Posterior cingulate gyrus (tissue), 11 donors: Measurements from ENCODE around the gene NDUFAF4.
A peak's percentile ranks its signal among the peaks of the same experiment; 100 is the strongest.
"Not testable (repeated sequence)": the region's sequence is repeated elsewhere in the genome, so short reads cannot be mapped to it uniquely, and the experiment has no call there.

Experiments
- DNase-seq, 10 donors: peaks; one replicate each; pipeline versions ENCODE4 v3.0.0 to v3.0.0-alpha.2; 2020 to 2021; ENCODE audit warnings: mixed read lengths in 3 of 10
- intact Hi-C: fragments of 100-400 bp; cut with DNase I; formaldehyde crosslinking; loops from one replicate; pipeline ENCODE4 v1.15.1; 2023

Gene NDUFAF4

DNA sequence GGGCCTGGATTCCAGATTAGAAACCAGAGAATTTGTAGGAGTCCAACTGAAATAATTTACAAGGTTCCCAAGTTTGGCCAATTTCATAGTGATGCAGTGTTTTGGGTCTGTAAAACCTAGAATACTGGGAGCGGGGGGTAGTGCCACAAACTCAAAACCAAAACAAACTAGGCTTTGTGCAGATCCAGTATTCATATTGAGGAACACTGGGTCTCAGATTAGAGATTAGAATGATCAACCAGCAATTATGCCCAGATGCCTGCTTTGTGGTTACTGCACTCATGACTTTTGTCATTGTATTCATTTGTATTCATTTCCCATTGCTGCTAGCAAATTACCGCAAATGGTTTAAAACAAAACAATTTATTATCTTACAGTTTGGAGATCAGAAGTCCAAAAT, 3.2 kb upstream of the NDUFAF4 start:
- intact Hi-C loops = loop anchor here (2.0 kb wide), 1 partner anchor 22 kb away; no protein-coding TSS in a partner anchor

DNA sequence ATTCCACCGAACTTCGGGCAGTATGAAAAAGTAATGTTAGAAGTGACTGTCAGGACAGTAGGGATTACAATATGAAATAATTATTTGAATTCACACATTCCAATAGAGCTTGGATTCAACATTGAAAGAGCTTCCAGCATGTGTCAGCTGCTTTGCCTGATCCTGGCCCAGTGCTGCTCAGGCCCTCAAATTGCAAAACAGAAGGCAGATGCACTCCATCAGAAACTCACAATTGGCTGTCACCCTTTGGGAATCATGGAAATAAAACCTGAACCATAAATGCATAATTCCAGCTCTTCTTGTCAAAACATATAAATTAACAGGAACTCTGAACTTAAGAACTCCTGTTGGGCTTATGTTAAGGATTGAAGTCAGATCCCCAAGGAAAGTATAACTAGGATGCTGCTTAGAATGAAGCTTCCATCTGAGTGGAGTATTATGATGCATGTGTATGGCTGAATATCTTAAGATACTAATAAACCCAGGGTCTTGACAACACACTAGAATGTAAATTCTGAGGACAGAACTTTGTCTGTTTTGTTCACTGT, 1.8 kb upstream of the NDUFAF4 start:
- intact Hi-C loops = loop anchor here (2.0 to 5.0 kb wide), 3 partner anchors 159 to 377 kb away; partner anchors contain the start of gene UFL1

More for the DNA sequence above, 3.2 kb upstream of the NDUFAF4 start:
- no peak for DNase-seq

DNA sequence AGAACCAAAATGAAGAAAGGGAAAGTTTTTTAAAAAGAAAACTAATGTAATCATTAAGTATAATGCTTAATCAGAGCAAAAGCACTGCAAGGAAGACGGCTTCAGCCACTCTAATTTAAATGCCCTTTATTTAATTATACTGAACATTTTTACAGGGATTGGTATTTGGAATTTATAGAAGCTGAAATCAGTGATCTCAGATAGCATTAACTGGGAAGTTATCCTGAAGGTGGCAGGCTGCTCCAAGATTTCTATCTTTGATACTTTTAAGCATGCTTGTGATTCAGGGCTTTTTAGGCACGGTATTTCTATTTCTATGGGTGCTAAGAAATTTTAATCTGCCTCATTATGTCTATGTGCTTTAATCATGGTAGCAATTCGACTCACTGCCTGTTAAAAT, 1.3 kb upstream of the NDUFAF4 start:
- DNase-seq = peak in 2 of 10 donors; percentile 35 to 57
- intact Hi-C loops = loop anchor here (2.0 to 5.0 kb wide), 3 partner anchors 160 to 377 kb away; partner anchors contain the start of gene UFL1

More for the DNA sequence above, 1.8 kb upstream of the NDUFAF4 start:
- DNase-seq = peak in 1 of 10 donors; percentile 61

DNA sequence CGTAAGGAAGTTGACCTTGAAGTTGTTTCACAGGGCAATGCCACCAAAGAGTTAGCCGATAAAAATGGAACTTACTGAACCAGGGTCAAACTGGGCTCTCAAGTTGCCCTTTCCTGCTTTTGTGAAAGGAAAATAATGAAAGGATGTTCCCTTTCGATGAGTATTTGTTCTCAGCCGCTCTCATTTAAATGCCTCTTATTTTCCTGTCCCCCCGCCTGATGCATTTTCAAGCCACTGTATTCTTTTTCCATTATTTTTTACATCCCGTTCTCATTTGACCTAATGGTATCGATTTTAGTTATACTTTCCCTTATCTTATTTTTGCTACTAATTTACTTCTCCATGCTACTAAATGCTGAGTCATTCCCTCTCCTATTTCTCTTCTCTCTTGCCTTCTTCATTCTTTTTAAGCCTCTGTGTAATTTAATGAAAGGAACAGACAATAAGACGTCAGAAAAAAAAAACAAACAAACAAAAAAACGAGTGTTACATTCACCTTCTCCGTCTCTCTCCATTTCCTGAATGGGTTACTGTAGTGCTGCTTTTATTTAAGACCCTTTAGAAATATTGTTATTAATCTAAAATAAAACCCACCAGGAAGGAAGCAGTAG, 655 bp upstream of the NDUFAF4 start:
- intact Hi-C loops = loop anchor here (2.0 to 5.0 kb wide), 3 partner anchors 160 to 376 kb away; partner anchors contain the start of gene UFL1
- DNase-seq = no peak

DNA sequence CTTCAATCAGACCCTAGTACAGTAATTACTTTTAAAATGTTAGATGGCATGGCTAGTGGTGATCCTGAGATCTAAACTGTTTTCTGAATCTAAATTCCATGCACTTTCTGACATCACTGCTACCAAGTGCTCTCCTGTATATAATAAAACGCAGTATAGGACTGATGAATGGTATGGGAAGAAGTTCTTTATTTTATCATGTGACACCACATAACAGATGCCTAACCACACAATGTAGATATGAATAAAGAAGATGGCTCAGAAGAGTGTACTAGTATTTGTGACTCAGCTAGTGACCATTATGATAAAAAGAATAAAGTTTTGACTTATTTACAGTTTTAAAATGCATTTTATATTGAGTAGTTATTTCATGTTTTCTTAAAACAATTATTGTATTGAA, 8.5 kb downstream of the NDUFAF4 start:
- intact Hi-C loops = no loop called here

DNA sequence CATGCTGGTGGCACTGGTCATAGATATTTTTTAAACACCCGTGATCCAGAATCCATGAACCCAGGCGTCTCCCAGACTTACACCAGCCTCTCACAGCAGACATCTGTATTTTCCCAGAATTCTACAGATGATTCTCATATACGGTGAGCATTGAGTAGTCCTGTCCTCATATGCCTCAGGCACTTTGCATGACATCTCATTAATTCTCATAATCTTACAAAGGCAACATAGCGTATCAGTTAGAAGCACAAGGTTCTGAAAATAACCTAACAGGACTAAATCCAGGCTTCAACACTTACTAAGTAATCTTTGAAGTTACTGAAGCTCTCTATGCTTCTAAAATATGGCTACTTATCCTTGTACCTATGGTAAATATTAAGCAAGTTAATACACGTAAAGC, 8.9 kb downstream of the NDUFAF4 start:
- intact Hi-C loops = no loop called here
- DNase-seq = no peak

More for the DNA sequence above, 8.5 kb downstream of the NDUFAF4 start:
- DNase-seq = no peak

DNA sequence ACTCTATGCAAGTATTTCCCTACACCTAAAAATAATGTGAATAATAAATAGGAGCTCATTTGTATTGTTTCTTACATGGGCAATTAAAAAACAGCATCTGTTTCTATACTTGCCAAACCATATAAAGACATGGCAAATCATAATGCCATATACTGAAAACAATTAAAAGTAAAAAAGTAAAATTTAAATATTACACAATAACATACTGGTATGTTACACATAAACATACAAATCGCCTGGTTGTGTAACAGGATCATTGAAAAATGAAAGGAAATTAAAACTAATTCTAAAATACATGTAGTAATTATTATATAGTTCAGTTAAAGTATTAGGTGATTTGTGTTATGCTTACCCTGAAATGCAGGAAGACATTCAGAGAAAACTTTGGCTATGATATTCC, 11.2 kb downstream of the NDUFAF4 start:
- intact Hi-C loops = no loop called here
- DNase-seq = no peak

DNA sequence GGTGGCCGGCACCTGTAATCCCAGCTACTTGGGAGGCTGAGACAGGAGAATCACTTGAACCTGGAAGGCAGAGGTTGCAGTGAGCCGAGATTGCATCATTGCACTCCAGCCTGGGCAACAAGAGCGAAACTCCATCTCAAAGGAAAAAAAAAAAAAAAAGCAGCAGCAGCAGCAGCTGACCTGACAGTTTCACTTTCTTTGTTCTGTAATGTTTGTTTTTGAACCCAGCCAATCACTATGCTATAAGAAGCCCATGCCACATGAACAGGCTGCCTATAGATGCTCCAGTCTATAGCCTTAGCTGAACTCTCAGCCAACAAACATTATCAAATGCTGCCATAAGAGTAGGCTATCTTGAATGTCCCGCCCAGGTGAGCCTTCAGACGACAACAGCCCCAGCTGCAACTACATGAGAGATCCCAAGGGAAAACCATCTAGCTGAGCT, 12.5 kb downstream of the NDUFAF4 start:
- DNase-seq, intact Hi-C loops: not testable (repeated sequence)

DNA sequence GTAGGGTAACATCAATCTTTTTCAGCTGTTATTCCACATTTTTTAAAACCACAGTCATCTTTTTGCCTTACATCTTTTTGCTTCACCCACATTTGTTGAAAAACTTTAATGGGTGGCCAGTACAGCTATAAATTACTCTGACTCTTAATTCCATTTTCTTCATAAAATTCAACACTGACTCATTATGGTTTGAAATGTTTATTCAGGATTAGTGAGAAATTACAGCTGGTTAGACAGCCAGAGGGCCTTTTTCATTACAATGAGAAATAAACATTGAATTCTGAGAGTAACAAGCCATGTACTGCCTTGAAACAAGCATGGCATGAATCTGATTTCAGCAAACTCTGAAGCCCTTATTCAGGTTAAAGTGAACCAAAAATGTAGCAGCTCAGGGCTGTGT, 19.5 kb downstream of the NDUFAF4 start:
- DNase-seq = no peak

DNA sequence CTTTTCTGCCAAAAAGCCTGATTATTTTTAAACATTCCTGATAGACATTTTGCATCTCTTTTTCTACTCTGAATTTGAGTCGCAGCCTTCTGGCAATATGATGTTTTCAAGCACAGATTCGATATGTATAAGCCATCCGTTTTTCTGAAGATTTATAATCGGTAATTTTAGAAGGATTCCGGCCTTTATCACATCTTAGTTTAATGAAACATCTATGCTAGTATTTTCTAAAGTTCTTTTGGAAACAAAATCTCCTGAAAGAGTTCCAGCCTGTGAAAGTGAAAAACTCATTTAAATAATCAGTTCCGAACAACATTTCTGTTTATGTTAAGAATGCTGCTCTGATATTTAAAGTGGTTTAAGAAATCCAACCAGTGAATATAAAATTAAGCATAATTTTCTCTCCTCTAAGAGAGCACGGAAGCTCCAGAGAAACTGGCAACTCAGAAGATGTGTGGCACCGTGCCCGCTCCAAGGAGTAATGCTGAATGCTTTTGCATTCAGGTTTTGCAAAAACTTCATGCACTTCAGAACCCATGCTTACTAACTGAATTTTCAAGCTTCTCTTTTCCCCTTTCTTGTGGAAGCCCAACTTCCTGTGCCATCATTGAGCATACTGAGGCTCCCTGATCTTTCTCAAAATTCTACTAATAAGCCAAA, 20.7 kb downstream of the NDUFAF4 start:
- peak in 9 of 10 donors; percentile 20 to 93 (median 76) for DNase-seq
- intact Hi-C loops = loop anchor here (5.0 kb wide), 1 partner anchor 250 kb away; no protein-coding TSS in a partner anchor

More for the DNA sequence above, 19.5 kb downstream of the NDUFAF4 start:
- intact Hi-C loops = loop anchor here (5.0 kb wide), 1 partner anchor 251 kb away; no protein-coding TSS in a partner anchor

DNA sequence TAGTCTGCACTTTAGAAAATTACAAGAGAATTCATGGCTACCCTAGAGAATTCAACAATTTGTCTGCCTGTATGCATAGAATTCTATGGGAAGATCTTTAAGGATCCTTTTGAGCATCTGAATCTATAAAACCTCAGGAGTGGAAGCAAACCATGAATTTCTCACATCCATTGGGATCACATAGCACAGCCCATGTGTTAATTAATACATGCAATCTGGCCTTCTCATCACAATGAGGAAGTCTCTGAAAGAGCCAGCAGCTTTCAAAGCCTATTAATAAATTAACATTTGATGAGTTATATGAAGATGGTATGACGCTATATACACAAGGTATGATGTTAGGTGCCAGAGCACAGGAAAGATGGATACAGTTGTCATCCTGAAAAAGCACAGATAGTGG, 24.7 kb downstream of the NDUFAF4 start:
- intact Hi-C loops = no loop called here
- DNase-seq = no peak

DNA sequence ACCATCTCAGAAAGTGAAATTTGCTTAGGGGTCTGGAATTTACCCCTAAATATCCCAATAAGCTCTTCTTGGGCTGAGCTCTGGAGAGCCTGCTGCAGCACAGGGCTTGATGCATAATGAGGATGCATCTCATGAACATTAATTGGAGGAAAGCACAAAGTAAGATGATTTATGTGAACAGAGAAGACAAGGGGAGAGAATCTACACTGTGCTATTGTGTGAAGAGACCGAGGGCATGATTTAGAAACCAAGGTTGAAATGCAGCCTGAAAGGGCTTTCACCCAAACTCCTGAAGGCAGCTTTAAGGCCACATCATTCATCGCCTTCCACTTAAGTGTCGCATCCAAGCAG, 32.7 kb downstream of the NDUFAF4 start:
- DNase-seq = no peak
- intact Hi-C loops = no loop called here

DNA sequence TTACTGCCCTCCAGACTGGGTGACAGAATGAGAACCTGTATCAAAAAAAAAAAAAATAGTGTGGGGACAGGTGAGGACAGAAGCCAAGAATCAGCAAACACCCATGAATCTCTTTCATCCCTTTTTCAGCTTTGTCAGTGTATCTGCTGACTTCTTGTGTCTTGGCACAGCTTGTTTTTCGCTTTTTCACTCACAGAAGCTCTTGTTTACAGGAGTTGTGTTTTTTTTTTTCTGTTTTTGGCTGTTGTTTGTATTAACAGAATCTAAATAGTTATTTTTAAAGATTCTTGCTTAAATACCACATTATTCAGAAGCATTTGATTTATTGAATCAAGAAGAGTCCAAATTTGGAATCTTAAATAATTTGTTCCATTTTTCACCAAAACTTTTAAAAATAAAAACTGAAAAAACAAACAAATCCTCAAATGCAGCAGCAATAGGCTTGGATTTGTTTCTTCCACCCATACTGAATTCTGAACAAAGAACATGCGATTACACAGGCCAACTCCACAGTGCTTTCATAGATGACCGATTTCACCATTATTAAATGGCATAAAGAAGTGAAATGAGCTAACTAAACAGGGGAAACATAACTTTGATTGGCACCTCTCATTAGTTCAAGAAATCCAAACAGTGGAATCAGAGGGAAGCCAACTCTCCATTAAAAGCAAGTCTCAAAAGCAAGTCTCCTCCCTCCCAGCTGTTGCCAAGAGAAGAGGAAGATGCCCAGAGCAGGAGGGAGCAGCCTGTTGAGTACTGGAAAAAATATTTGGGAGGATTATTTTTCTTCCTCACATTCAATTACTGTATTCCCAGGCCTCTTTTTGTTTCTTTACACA, 33.3 kb downstream of the NDUFAF4 start:
- intact Hi-C loops = no loop called here

DNA sequence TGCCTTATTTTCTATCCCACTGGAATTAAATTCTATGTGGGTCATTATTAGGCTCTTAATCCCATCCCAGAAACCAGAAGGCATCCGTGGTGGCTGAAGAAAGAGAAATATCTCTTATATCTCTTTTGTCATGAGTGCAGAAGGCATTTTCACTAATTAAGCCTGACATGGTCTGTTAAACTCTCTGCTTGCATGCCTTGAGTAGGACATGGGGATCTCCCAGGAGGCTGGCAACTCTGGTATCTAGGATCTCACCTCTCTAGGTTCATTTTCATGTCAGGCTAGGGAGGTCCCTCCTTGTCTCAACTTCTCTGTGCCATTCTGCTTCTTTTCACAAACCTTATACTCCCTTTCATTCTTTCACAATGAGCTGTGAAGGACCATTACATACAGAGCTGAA, 35.1 kb downstream of the NDUFAF4 start:
- intact Hi-C loops = no loop called here
- DNase-seq = no peak

More for the DNA sequence above, 33.3 kb downstream of the NDUFAF4 start:
- DNase-seq = no peak

DNA sequence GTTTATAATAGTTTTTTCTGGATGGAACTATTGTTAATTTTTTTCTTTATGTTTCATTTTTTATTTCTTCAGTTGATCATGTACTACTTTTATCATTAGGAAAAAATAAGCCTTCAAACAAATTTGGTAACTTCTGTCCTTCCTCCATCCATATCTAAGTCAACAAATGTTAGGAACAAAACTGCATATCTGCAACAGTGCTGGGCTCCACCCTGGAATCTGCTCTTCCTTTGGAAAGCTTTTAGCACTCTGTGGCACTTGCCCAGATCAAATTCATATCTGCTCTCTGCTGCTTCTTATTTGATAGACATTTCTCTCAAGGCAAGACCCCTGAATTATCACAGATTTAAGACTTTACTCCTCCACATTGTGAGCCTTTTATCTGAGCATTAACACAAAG, 36.1 kb downstream of the NDUFAF4 start:
- DNase-seq = no peak
- intact Hi-C loops = no loop called here

DNA sequence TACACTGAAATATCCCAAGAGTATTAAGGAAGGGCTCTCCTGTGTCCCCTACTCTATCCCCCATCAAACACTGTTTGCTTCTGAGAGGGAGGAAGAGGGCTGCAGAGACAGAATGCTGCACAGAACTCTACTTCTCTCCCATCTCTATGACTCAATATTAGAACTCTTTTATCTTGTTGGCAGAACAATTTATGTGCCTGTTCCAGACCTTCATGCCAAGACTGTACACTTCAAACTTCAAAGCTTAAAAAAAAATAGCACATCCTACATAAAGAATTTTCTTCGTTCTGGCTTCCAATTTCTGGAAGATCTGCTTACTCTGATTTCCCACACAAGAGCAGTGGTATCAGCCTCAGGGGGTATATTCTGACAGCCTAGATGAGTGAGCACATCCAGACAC, 40.8 kb downstream of the NDUFAF4 start:
- intact Hi-C loops = no loop called here
- DNase-seq = no peak

DNA sequence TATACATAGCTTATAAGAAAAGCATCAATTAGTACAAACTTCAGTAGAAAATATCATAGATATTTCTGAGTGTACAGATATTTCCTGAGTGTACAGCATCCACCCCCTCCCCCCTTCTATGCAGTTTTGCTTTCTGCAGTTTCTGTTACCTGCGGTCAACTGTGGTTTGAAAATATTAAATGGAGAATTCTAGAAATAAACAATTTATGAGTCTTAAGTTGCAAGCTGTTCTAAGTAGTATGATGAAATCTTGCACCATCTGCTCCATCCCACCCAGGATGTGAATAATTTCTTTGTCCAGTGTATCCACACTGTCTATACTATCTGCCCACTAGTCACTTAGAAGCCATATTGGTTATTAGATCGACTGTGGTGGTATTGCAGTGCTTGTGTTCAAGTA, 44.6 kb downstream of the NDUFAF4 start:
- intact Hi-C loops = no loop called here
- no peak for DNase-seq

DNA sequence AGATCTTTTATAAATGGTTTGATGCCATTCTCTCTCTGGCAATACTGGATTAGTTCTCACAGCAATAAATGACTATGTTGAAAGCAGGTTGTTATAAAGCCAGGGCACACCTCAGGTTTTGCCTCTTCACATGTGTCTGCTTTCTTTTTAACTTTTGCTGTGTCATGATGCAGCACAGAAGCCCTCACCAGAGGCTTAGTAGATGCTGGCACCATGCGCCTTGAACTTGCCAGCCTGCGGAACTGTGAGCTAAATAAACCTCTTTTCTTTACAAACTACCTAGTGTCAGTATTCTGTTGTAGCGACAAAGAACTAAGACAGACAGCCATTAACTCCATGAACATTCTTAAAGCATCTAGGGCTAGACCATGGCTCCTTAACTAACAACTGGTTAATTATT, 45.1 kb downstream of the NDUFAF4 start:
- no peak for DNase-seq
- intact Hi-C loops = no loop called here

DNA sequence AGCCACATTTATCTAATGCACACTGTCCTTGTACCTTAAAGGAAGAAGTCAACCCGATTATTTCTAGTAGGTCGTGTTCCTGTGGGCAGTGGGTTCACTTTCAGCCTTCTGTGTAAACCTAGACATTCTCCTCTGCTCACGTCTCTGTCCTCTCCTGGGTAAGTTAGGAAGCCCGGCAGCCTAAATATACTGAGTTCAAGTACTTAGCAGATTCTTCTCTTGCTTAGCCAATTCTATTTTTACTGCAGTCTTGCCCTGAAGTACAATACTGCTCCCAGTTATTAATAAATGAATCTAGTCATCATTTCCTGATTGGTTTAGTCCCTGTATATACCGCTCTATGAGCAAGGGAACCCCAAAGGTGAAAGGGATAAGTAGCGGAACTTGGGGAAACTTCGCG, 45.8 kb downstream of the NDUFAF4 start:
- no peak for DNase-seq
- intact Hi-C loops = no loop called here

DNA sequence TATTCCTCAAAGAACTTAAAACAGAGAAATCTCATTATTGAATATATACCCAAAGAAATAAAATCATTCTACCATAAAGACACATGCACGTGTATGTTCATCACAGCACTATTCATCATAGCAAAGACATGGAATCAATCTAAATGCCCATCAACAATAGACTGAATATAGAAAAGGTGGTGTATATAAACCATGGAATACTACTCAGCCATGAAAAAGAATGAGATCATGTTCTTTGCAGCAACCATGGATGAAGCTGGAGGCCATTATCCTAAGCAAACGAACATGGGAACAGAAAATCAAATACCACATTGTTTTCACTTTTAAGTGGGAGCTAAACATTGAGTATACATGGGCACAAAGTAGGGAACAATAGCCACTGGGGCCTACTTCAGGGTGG, 48.1 kb downstream of the NDUFAF4 start:
- intact Hi-C loops = no loop called here
- no peak for DNase-seq

DNA sequence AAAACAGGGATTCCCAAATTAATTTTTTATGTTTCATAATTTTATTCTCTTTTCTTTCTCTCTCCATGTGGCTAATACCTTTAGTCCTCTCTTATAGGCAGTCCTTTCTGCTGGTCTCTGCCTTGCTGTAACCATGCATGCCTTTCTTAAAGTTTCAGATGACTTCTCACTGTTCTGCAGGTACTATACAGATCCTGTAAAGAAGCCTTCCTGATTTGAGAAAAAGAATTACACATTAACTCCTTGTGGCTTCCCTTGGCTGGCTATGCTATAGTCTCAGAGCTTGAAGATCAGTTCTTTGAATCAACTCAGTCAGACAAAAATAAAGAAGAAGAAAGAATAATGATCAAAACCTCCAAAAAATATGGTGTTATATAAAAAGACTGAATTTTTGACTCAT, 53.2 kb downstream of the NDUFAF4 start:
- no peak for DNase-seq
- intact Hi-C loops = no loop called here
